NCI-H2107 treated with DMSO at 0.1 percent for 48 hours (cell line): Measurements from ENCODE around the gene RACGAP1.

Experiments used
- DNase-seq: peaks from one replicate; lab custom pipeline; 2025; ENCODE audit not compliant: unreplicated experiment; lab: John Stamatoyannopoulos, UW

The RACGAP1 gene

DNA sequence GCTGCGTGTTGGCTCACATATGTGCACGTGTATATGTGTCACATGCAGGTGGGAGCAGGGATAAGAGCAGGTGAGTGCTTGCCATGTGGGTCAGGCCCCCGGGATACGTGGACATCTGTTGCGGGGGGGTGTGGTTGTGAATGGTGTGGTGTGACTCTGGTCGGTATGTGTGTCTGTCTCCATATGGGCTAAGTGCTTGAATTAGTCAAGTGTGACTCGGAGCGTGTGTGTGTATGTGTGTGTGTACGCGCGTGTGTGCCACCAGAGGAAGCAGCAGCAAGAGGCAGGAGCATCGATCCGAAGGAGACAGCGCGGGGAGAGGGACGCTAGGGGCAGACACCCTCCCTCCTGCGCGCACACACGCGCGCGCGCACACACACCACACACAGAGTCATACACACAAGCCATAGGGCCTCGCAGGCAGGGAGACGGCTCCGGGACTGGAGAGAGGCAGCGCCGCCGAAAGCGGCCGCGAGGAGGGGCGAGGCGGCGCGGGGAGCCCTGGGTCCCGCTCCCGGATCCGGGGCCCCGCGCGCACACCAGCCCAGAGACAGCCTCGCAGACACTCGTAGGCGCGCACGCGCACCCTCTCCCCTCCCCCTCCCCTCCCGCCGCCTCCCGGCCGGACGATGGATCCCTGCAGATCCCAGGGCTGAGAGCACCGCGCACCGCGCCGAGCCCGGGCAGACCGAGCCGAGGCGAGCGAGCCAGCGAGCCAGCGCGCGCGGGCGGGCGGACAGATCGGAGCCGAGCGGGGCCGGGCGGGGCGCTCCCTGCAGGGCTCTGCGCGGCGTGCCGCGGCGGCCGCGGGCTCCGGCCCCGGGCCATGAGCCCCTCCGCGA lies 31.9 kb upstream of the RACGAP1 start, which contains the start of gene ASIC1:
Gene ASIC1, plus strand, starts transcription at position 597 of the 842 bp plus-strand sequence. CDS start 1,171 bp downstream, outside the sequence.
- DNase-seq, result no peak

DNA sequence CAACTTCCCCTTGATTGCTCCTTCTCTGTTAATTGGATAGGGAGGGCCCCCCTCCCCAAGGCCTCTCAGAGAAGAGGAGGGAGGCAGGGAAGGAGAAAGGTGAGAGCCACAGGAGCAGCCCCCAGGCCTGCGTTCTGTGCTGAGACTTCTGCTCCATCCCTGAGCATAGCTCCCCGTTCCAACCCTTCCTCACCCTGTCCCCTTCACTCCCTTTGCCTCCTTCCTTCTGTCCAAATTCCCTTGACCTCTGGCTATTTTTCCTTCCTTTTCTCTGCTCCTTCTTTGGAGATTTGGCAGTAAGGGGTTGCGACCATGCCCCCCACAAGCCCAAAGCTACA lies 31.3 kb upstream of the RACGAP1 start:
- DNase-seq, result no peak

DNA sequence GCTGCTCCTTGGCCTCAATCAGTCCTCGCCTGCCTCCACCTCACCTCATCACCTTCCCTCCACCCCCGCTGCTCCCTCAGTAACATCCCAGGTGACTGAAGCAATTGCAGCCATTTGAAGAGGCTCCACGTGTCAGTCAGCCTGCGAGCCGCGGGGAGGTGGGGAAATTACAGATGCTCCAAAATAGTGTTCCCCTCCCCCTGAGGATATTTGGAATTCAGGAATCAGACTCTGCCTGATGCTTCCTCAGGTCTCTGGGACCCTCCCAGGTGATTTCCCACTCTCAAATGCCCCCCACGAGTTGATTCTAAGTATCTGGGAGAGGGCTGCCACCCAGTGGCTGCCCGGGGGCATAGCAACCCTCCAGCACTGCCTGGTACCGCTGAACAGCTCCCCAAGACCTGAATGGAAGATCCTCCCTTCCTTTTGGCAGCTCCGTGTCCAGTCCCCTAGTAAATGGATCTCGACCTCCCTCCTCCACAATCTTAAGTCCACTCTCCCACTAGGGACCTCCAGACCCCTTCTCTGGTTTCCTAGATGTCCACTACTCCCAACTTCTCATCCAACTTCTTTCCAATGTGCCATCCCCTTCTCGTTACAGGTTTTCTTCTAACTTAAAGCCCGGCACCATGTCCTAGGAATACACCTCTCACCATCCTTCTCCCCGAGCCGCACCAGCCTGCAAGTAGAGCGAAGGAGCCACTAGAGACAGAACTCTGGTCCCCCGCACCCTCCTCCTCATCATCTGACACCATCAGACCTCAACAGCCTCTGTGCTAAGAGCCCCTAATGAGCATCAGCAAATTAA lies 30.7 kb upstream of the RACGAP1 start:
- DNase-seq, result peak; percentile 69

DNA sequence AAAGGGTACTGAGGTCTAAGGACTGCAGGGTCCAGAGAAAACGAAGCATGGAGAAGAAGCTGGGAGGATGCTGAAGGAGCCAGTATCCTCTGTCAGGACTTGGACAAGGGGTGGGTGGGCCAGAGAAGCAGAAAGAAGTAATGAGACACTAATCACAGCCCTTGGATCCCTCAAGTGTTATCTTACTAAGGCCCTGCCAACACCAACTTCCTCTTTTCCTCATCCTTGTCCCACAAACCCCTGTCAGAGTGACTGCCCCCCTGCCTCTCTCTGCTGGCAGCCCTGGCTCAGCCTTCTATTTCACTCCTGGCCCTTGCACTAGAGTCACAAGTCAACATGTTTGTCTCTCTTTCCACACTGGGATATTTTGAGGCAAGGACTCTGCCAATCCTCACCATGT lies 28.3 kb upstream of the RACGAP1 start:
- no peak for DNase-seq

DNA sequence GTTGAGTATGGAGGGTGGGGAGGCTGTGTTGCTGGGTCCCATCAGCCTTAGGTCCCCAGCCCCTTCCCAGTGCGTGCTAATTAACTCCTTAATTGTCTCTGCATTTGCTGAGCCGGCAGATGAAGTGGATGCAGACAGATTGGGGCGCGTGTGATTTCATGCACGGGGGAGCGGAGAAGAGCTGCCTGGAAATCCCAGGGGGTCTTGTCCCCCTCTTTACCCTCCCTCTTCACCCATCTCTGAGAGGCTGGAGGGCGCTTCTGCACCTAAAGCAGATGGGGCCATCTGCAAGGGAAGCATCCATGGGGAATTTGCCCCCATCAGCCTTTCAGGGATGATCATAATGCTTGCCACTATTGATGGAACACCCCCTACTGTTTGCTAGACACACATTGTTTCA lies 27.7 kb upstream of the RACGAP1 start:
- no peak for DNase-seq

DNA sequence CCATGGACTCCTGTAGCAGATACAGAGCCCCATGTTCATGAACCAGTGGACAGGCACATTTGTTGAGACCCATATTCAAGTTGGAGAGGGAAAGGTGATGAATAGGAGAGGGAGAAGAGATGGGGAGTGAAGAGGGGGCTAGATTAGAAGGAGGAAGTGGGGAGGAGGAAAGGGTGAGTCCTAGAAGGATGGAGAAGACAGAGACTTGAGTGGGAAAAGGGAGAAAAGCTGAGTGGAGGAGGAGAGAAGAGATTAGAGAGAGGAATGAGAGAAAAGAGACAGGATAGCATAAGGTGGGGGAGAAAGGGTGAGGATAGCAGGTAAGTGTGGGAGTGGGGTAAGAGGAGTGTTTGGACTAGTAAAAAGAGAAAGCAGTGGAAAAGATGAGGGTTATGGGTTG lies 27.2 kb upstream of the RACGAP1 start:
- no peak for DNase-seq

DNA sequence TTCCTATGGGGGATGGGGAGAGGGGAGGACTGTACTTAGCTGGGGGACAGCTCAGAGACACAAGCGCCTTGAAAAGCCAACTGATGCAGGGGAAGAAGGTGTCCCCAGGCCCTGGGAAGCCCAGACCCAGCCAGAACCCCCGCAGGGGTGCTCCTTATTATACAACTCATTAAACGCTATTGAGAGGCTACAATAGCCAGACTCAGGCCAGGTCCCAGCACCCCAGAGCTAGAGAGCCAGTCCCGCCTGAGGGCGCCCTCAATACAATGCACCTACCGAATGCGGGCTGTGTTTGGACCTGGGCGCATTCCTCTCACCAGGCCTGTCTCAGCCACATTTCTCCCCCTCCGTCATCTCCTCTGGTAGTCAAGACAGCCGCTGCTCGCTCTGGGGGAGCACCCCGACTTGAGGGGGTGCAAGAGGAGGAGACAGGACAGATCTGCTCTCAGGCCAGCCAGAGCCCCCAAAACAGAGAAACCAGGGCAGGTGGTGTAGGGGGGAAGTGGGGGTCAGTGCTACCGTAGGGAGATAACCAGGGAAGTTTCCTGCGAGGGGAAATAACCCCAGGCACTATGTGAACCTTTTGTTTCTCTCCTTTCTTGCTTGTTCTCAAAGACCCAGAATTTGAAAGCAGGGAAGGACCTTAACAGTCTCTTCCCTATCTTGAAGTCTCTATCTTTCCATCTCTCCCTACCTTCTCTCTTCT lies 26.0 kb upstream of the RACGAP1 start:
- DNase-seq, result no peak

DNA sequence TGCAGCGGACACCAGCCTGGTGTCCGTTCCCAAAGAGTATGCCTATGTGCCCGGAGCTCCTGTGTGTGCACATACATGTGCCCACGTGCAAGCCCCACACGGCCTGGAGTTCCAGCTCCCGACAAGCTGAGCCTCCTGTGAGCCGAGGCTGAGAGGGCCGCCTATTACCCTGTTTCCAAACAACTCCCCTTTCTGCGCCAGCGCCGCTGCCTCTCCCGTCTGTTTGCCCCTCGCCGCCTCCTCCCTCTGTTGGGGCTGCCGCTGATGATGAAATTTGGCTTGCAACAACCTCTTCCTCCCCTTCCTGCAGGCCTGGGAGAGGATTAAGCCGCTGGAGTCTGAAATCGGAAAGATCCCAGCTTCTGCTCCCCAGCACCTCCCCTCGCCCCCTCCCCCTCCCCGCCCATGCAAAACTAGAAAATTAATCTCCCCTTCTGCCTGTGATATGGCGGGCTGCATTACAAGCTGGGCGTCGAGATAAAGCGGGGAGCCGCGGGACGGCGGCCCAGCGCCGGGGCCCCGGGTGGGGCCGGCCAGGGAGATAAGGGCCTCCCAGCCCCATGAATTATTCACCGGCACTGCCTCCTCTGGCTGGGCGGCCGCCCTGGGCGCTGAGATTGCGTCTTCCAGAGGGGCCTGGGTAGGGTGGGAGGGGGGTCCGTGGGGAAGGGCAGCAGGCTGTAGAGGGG lies 25.3 kb upstream of the RACGAP1 start:
- DNase-seq, result peak; percentile 29

DNA sequence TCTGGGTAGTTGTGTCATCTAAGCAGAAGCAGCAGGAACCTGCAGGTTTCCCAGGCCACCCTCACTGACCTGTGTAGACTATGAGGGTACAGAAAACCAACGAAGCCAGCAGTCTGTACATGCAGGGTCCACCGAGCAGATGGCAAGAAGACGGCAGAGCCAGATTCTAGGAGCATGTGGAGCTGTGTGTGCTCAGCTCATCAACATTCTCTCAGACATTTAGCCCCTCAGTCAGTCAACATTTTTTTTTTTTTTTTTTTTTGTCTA lies 24.8 kb upstream of the RACGAP1 start:
- DNase-seq, result no peak

DNA sequence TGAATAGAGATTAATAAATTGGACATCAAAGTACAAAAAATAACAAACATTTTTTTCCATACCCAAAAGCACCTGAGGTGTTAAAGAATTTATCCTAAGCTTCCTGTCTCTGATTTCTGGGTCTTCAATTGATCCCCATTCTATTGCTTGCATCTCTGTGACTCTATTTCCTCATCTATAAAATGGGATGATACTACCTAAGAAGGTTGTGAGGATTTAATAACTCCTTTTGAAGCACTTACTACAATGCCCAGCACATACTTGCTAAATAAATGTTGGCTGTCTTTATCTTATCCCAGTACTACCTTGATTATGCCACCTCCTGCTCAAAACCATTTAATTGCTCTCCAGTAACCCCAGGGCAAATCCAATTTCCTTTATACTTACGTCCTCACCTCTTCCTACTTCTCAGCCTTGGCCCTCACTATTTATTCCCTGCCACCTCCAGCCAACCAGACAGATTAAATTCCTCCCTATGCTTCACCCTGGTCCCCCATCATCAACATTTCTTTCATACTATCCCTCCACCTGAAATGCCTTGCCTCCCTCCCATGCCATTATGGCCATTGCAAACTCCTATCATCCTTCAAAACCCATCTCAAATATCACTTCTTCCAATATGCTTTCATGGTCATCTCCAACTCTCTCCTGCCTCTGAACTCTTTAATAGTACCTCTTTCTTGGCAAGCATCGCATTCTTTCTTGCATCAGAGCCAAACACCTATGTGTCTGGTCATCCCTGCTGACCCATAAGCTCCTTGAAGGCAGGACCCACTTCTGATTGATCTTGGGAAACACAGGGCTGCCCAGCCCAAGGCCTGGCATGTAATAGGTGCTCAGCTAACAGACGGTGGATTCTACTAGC lies 24.2 kb upstream of the RACGAP1 start:
- DNase-seq, result no peak

DNA sequence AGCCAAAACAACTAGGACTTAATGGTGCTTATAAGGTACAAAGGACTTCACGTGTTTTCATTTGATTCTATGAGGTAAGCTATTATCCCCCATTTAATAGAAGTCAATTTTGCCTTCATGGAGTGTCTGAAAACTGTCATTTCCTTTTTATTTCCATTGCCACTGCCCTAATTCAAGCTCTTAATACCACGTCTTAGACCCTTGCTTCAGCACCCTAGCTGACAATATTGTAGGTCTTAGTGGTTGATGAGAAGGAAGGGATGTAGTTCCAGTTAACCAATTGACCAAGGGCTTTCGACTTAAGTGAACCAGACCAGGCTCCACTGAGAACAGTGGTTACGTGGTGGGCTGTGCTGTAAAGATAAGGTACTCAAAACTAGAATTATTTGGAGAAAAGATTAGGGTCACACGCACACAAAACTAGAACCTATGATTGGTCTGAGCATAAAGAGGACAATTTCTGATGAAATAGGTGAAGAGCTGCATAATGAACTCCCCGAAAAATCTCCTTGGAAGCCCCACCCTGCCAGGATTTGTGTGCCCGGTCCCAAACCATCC lies 22.5 kb upstream of the RACGAP1 start:
- no peak for DNase-seq

DNA sequence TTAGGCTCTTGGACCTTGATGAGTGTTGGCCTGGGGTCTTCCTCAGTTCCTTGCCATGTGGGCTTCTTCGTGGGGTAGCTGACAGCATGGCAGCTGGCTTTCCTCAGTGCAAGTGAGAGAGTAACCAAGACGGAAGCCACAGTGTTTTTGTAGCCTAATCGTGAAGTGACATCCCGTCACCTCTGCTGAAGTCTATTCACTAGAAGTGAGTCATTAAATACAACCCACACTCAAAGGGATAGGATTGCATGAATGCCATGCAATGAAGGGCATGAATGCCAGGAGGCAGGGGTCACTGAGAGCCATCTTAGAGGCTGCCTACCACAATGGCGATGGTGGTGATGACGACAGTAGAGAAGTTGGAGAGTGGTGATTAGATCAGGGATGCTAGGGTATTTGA lies 18.6 kb upstream of the RACGAP1 start:
- DNase-seq, result no peak

DNA sequence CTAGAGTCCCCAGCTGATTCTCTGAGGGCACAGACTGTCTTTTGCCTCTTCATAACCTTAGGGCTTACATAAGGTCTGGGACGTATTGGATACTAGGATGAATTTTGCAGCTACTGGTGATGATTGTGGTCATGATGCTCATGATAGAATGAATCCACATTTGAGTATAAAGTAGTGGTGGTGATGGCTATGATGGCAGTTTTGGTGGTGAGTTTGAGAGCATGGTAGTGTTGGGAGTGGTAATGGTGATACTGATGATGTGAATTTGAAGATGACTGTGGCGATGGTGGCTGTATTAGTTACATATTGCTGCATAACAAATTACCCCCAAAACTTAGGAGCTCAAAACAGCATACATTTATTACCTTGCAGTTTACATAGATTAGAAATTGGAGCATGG lies 18.0 kb upstream of the RACGAP1 start:
- no peak for DNase-seq

DNA sequence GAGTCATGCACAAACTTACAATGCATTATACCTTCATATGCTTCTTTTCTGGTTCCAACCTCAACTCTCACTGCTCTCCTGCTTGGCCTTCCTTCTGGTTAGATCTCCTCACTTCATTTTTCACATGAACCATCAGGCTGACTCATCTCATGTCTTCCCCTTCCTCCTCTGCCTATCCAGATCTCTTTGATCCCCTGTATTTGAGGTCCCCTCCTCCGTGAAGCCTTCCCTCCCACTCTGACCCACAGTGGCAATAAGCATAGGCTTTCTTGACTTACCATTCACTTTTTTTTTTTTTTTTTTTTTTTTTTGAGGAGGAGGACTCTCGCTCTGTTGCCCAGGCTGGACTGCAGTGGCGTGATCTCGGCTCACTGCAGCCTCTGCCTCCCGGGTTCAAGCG lies 17.4 kb upstream of the RACGAP1 start:
- no peak for DNase-seq

DNA sequence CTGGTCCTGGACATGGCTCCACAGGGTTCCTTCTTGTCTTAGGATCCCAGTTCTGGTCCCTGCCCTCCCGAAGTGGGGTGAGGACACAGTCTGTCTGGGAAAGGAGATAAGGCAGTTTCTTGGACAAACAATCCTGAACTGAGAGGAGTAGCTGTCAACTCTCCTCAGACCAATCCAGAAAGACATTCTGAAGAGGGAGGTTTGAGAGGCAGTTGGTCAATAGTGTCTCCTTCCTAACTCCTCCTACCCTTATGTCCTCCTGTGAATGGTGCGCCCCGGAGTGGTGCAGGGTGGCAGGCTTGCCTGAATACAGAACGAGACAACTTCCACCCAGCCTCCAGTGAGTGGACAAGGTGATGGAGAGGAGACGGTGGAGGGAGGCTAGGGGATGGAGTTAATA lies 16.7 kb upstream of the RACGAP1 start:
- no peak for DNase-seq

DNA sequence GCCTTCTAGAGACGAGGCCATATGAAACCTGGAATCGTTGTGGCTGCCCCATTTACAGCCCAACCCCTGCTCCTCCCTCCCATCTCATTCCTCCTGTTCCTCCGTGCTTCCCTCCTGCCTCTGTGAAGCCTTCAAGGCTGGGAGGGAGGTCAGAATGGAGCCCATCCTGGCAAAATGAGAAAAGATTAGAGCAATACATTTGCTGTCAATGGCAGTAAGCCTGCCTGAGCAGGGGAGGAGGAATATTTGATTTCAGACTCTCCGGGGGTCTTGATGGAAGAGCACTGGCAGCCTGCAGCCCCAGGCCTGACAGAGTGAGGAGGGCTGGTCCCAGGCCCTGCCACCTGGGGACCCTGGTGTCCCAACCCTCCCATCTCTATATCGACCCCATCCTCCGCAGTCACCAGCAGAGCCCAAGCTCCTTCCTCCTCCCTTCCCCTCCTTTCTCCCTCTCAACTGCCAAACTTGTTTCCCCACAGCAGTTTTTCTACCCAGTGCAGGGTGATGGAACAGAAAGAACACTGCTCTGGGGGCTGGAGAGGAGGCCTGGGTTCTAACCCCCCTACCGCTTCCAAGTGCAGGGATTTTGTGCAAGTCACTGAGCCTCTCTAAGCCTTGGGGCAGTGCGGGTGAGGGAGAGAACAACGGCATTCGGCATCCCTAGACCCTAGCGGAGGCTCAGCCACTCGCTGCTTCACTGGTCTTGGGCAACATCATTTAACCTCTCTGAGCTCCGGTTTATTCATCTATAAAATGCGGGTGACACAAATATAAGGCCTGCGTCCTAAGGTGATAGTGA lies 16.0 kb upstream of the RACGAP1 start:
- no peak for DNase-seq

DNA sequence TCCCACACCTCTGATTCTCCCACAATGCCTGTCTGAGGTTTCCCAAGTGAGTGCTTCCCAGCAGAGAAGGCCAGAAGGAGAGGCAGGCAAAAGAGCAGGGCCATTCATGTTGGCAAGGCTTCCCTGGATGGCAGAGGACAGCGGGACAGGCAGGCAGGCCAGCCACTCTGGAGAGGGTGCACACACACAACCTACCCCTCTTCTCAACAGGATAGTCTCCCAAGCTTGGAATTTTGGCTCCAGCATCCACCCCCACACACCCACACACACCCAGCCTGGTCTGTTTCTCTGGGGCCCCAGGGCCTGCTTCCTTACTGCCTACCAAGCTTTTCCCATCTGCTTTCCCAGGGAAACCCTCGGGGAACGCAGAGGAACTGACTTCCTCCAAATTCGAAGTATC lies 15.4 kb upstream of the RACGAP1 start:
- DNase-seq, result no peak

DNA sequence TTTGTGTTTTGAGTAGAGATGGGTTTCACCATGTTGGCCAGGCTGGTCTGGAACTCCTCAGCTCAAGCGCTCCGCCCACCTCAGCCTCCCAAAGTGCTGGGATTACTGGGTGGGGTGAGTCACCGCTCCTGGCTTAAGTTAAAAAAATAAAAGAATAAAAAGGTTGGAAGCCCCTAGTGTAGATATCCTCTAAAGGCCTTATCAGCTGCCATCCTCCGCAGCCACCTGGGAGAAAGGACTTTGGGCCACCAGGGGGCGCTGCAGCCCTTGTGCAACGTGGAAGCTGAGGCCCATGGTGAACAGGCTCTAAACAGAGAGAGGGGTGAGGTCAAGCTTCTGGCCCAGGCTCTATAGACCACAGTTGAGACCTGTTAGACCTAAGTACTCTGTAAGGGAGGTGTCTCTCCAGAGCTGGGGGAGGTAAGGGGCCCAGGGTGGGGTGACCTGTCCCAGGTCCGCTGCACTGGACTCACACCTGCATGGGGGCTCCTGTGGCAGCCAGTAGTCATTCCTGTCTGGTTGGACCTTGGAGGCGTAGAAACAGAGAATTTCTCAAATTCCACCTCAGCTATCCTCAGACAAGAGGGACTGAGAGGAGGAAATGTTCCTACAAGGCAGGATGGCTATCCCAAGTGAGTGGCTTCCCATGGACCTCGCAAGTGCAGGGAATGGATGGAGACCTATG lies 14.0 kb upstream of the RACGAP1 start:
- peak; percentile 46 for DNase-seq

DNA sequence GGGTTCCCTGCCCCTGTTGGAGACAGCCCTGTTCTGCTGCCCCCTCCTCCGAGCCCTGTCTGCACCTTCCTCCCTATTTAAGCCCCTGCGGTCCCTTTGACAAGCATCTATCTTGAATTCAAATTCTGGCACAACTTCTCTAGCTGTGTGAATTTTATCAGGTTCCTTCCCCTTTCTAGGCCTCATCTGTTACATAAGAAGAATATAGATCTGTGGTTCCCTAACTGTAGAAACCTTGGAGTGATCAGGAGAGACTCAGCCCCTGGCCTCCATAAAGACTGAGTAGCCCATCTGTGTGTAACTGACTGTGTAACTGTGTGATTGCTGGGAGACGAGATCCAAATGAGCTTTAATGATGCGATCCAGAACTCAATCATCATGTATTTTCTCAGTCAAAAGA lies 13.0 kb upstream of the RACGAP1 start:
- DNase-seq, result no peak
